HG02678 (cell line): ENCODE results near the gene ENHO.

Experiments used
- ATAC-seq: cut with Tn5 transposase; IDR thresholded peaks from one replicate; pipeline ENCODE4 v1.9.1; 2021; ENCODE audit warnings: mild to moderate bottlenecking, moderate library complexity; ENCODE audit not compliant: unreplicated experiment

The ENHO gene

GRCh38 chr9:34555936-34556525 lies 33.2 kb upstream of the ENHO start:
- ATAC-seq = no peak

GRCh38 chr9:34555500-34555899 lies 32.7 kb upstream of the ENHO start:
- no peak for ATAC-seq

GRCh38 chr9:34555002-34555348 lies 32.2 kb upstream of the ENHO start:
- ATAC-seq = no peak

- ATAC-seq = no peak
Measured at GRCh38 chr9:34554211-34555001, 31.6 kb upstream of the ENHO start.

- ATAC-seq = no peak
Measured at GRCh38 chr9:34553511-34554021, 30.8 kb upstream of the ENHO start.

GRCh38 chr9:34552986-34553385 lies 30.2 kb upstream of the ENHO start:
- ATAC-seq = no peak

- no peak for ATAC-seq
Measured at GRCh38 chr9:34552606-34552981, 29.8 kb upstream of the ENHO start.

GRCh38 chr9:34551751-34552605 lies 29.2 kb upstream of the ENHO start:
- ATAC-seq = no peak

- ATAC-seq = no peak
Measured at GRCh38 chr9:34550681-34551270, 28.0 kb upstream of the ENHO start.

GRCh38 chr9:34550016-34550680 lies 27.4 kb upstream of the ENHO start:
- no peak for ATAC-seq

- ATAC-seq = no peak
Measured at GRCh38 chr9:34549407-34549732, 26.6 kb upstream of the ENHO start.

GRCh38 chr9:34547960-34548611 lies 25.3 kb upstream of the ENHO start:
- ATAC-seq = no peak

GRCh38 chr9:34546834-34547827 lies 24.3 kb upstream of the ENHO start:
- ATAC-seq = no peak

GRCh38 chr9:34546102-34546833 lies 23.5 kb upstream of the ENHO start:
- no peak for ATAC-seq

- no peak for ATAC-seq
Measured at GRCh38 chr9:34545497-34545896, 22.7 kb upstream of the ENHO start.

- no peak for ATAC-seq
Measured at GRCh38 chr9:34544035-34544434, 21.2 kb upstream of the ENHO start.

GRCh38 chr9:34541540-34541939 lies 18.8 kb upstream of the ENHO start:
- no peak for ATAC-seq

GRCh38 chr9:34540827-34541226 lies 18.0 kb upstream of the ENHO start:
- no peak for ATAC-seq

- no peak for ATAC-seq
Measured at GRCh38 chr9:34536685-34537084, 13.9 kb upstream of the ENHO start.
